Sciatic nerve (tissue), 2 donors: ENCODE results near the gene FTHL17. TPM values are rescaled to one million over a fixed set of nuclear protein-coding genes. Genes with fewer than 3 reads are reported as not detected.
A peak's percentile ranks its signal among the peaks of the same experiment; 100 is the strongest.

ENCODE experiments used
- ATAC-seq: fragments of 200-7000 bp; cut with Tn5 transposase; one replicate; pipeline ENCODE4 v1.9.1; 2020; ENCODE audit warnings: mild to moderate bottlenecking, moderate library complexity
- DNase-seq: peaks from one replicate; pipeline ENCODE4 v3.0.0-alpha.2; 2020; ENCODE audit warnings: low spot score
- intact Hi-C: fragments of 100-400 bp; cut with DNase I; formaldehyde crosslinking; loops from one replicate; pipeline ENCODE4 v1.14.2; 2022
- total RNA-seq: library from RNA; stranded (reverse); fragmentation: NEBNext Ultra II Directional; extraction: Animal tissue kit (Norgen Biotek cat#: 25700); gene quantifications from one replicate; pipeline ENCODE4 v1.2.1, GENCODE V29; 2021
- donor health status: DM: no; HTN: no; CAD: no.
- donor health status: DM: no; HTN: no; CAD: no.

The FTHL17 gene
- not detected for total RNA-seq

- intact Hi-C loops, result no loop called here
- no peak for ATAC-seq
- no peak for DNase-seq
Observed at GRCh38 chrX:31071725-31072124, at the start of gene FTHL17. Gene FTHL17 (minus strand): TSS chrX:31072041. CDS start chrX:31071953, 88 bp downstream.

- DNase-seq (no peak), ATAC-seq (peak; percentile 13)
- intact Hi-C loops, result no loop called here
Observed at GRCh38 chrX:31117266-31117665, 45.4 kb upstream of the FTHL17 start.

GRCh38 chrX:31115398-31115797 lies 43.6 kb upstream of the FTHL17 start:
- DNase-seq (no peak), ATAC-seq (no peak)
- intact Hi-C loops, result no loop called here

GRCh38 chrX:31114858-31115257 lies 43.0 kb upstream of the FTHL17 start:
- intact Hi-C loops, result no loop called here
- no peak for DNase-seq
- ATAC-seq, result no peak

GRCh38 chrX:31112226-31112999 lies 40.6 kb upstream of the FTHL17 start:
- DNase-seq (no peak), ATAC-seq (no peak)
- intact Hi-C loops, result no loop called here

GRCh38 chrX:31110657-31111056 lies 38.8 kb upstream of the FTHL17 start:
- DNase-seq (no peak), ATAC-seq (no peak)
- intact Hi-C loops, result no loop called here

- intact Hi-C loops, result no loop called here
- ATAC-seq, result no peak
Observed at GRCh38 chrX:31099536-31100090, 27.8 kb upstream of the FTHL17 start.

GRCh38 chrX:31098079-31098478 lies 26.2 kb upstream of the FTHL17 start:
- ATAC-seq, result no peak
- intact Hi-C loops, result no loop called here

More at GRCh38 chrX:31099536-31100090, 27.8 kb upstream of the FTHL17 start:
- DNase-seq, result no peak

GRCh38 chrX:31093639-31093975 lies 21.8 kb upstream of the FTHL17 start:
- ATAC-seq (no peak), DNase-seq (no peak)
- intact Hi-C loops, result no loop called here

More at GRCh38 chrX:31098079-31098478, 26.2 kb upstream of the FTHL17 start:
- no peak for DNase-seq

- intact Hi-C loops, result no loop called here
Observed at GRCh38 chrX:31092970-31093638, 21.3 kb upstream of the FTHL17 start.

GRCh38 chrX:31092476-31092875 lies 20.6 kb upstream of the FTHL17 start:
- DNase-seq (no peak), ATAC-seq (no peak)
- intact Hi-C loops, result no loop called here

More at GRCh38 chrX:31092970-31093638, 21.3 kb upstream of the FTHL17 start:
- DNase-seq (no peak), ATAC-seq (no peak)

GRCh38 chrX:31091819-31092218 lies 20.0 kb upstream of the FTHL17 start:
- ATAC-seq (no peak), DNase-seq (no peak)
- intact Hi-C loops, result no loop called here

GRCh38 chrX:31074522-31074921 lies 2.7 kb upstream of the FTHL17 start:
- ATAC-seq (no peak), DNase-seq (no peak)
- intact Hi-C loops, result no loop called here

- intact Hi-C loops, result no loop called here
- DNase-seq (no peak), ATAC-seq (no peak)
Observed at GRCh38 chrX:31071262-31071661, 579 bp downstream of the FTHL17 start.

- DNase-seq (no peak), ATAC-seq (no peak)
- intact Hi-C loops, result no loop called here
Observed at GRCh38 chrX:31070057-31070468, 1.8 kb downstream of the FTHL17 start.

GRCh38 chrX:31063114-31063513 lies 8.7 kb downstream of the FTHL17 start:
- DNase-seq (no peak), ATAC-seq (no peak)
- intact Hi-C loops, result no loop called here

GRCh38 chrX:31061091-31061490 lies 10.8 kb downstream of the FTHL17 start:
- intact Hi-C loops, result no loop called here
- DNase-seq (no peak), ATAC-seq (no peak)

- intact Hi-C loops, result no loop called here
- ATAC-seq (no peak), DNase-seq (no peak)
Observed at GRCh38 chrX:31060016-31060415, 11.8 kb downstream of the FTHL17 start.

- DNase-seq, result no peak
- no peak for ATAC-seq
- intact Hi-C loops, result no loop called here
Observed at GRCh38 chrX:31058284-31058683, 13.6 kb downstream of the FTHL17 start.

- DNase-seq, result no peak
- ATAC-seq, result no peak
- intact Hi-C loops, result no loop called here
Observed at GRCh38 chrX:31057691-31058090, 14.2 kb downstream of the FTHL17 start.
